RPMI7951 (cell line): ENCODE data around the gene CTU1. TPM values are rescaled to one million over a fixed set of nuclear protein-coding genes. Genes with fewer than 3 reads are reported as not detected.

Source experiments
- DNase-seq: peaks from one replicate; pipeline ENCODE4 v3.0.0-alpha.2; 2012; ENCODE audit warnings: low read depth
- total RNA-seq: library from RNA; depleted of rRNA; stranded (reverse); fragments of >200 nt; shearing (Covaris generic); gene quantifications from 2 replicates; pipeline ENCODE4 v1.2.3, GENCODE V29; 2014

Gene CTU1
- total RNA-seq, 1 experiment from 2014 or later: 3.6 TPM

GRCh38 chr19:51103926-51104341, 4.3 kb downstream of the CTU1 start:
- no peak for DNase-seq

GRCh38 chr19:51102991-51103390, 5.2 kb downstream of the CTU1 start:
- DNase-seq: no peak

- DNase-seq: no peak
Observed at GRCh38 chr19:51101171-51101865, 6.9 kb downstream of the CTU1 start.

GRCh38 chr19:51100601-51101000, 7.6 kb downstream of the CTU1 start:
- no peak for DNase-seq

GRCh38 chr19:51099047-51099382, 9.2 kb downstream of the CTU1 start:
- no peak for DNase-seq

GRCh38 chr19:51098365-51099046, 9.7 kb downstream of the CTU1 start:
- no peak for DNase-seq

- no peak for DNase-seq
Observed at GRCh38 chr19:51097796-51098195, 10.4 kb downstream of the CTU1 start.

- peak; percentile 61 for DNase-seq
Observed at GRCh38 chr19:51097166-51097738, 11.0 kb downstream of the CTU1 start.

- DNase-seq: no peak
Observed at GRCh38 chr19:51096473-51097165, 11.6 kb downstream of the CTU1 start.

GRCh38 chr19:51094696-51095279, 13.4 kb downstream of the CTU1 start:
- DNase-seq: no peak

GRCh38 chr19:51093510-51094345, 14.5 kb downstream of the CTU1 start:
- DNase-seq: no peak

- DNase-seq: no peak
Observed at GRCh38 chr19:51093101-51093500, 15.1 kb downstream of the CTU1 start.

- DNase-seq: no peak
Observed at GRCh38 chr19:51091895-51092873, 16.0 kb downstream of the CTU1 start.

- no peak for DNase-seq
Observed at GRCh38 chr19:51091126-51091525, 17.1 kb downstream of the CTU1 start.

- DNase-seq: no peak
Observed at GRCh38 chr19:51090471-51090870, 17.7 kb downstream of the CTU1 start.

- DNase-seq: no peak
Observed at GRCh38 chr19:51089786-51090185, 18.4 kb downstream of the CTU1 start.

- no peak for DNase-seq
Observed at GRCh38 chr19:51086153-51086850, 21.9 kb downstream of the CTU1 start.

- DNase-seq: no peak
Observed at GRCh38 chr19:51084505-51084904, 23.7 kb downstream of the CTU1 start.

GRCh38 chr19:51083783-51084182, 24.4 kb downstream of the CTU1 start:
- DNase-seq: no peak

- no peak for DNase-seq
Observed at GRCh38 chr19:51083181-51083580, 25.0 kb downstream of the CTU1 start.
